A549 (cell line): ENCODE results near the gene SLC25A13. TPM values are rescaled to one million over a fixed set of nuclear protein-coding genes. Genes with fewer than 3 reads are reported as not detected.

Source experiments
- ATAC-seq, 2 experiments: fragments of 200-7000 bp in 1 of 2; fragments of >200 bp in 1 of 2; cut with Nextera tagmentation in 1 of 2; cut with Tn5 transposase in 1 of 2; 3 replicates each; pipeline versions ENCODE4 v1.8.0 to v1.9.1; 2018 to 2020; ENCODE audit warnings: mild to moderate bottlenecking in 1 of 2, moderate library complexity in 1 of 2
- CTCF ChIA-PET: fragments of 300-600 bp; sonication (Branson Sonifier 250); formaldehyde crosslinking; extraction: SDS; loops from one replicate; lab custom pipeline; 2021; ENCODE audit warnings: antibody characterized with exemption, inconsistent platforms; lab: Yijun Ruan, JAX
- POLR2A ChIA-PET: fragments of 350-600 bp; formaldehyde crosslinking; extraction: SDS; loops from one replicate; lab custom pipeline; 2021; ENCODE audit warnings: antibody characterized with exemption, inconsistent platforms; lab: Yijun Ruan, JAX
- DNase-seq, 2 experiments: peaks; one replicate each; pipeline versions ENCODE4 v3.0.0 to v3.0.0-alpha.2; 2011 to 2016; ENCODE audit warnings: low read depth in 1 of 2, low spot score in 1 of 2
- FAIRE-seq: peaks from 2 replicates; lab custom pipeline; 2011; peaks lifted over from hg19 to GRCh38; lab: Jason Lieb, UNC
- H3K27ac ChIP-seq, 2 experiments: fragments of >200 bp; sonication (Bioruptor Twin); formaldehyde crosslinking; 3 replicates each; pipeline ENCODE4 v1.5.1; 2016 to 2017
- H3K4me1 ChIP-seq: fragments of >200 bp; sonication (Bioruptor Twin); formaldehyde crosslinking; 3 replicates; pipeline ENCODE4 v1.6.1; 2016
- H3K4me2 ChIP-seq: fragments of >200 bp; sonication (Bioruptor Twin); formaldehyde crosslinking; 3 replicates; pipeline ENCODE4 v1.6.1; 2016
- H3K4me3 ChIP-seq: fragments of >200 bp; sonication (Bioruptor Twin); formaldehyde crosslinking; 3 replicates; pipeline ENCODE4 v1.5.1; 2016
- H3K9me3 ChIP-seq: fragments of >200 bp; sonication (Bioruptor Twin); formaldehyde crosslinking; 3 replicates; pipeline ENCODE4 v1.6.1; 2016
- CHD4 ChIP-seq: fragments of 200-600 bp; sonication (generic); IDR thresholded peaks from 2 replicates; pipeline ENCODE4 v1.6.1; 2016; ENCODE audit warnings: antibody characterized with exemption, mild to moderate bottlenecking, borderline replicate concordance
- EP300 ChIP-seq, 2 experiments: fragments of >200 bp; sonication (Bioruptor Twin); formaldehyde crosslinking; IDR thresholded peaks; 2 replicates in 1 of 2; 3 replicates in 1 of 2; pipeline ENCODE4 v1.6.1; 2016 to 2017
- FOXS1 ChIP-seq: fragments of 250-450 bp; sonication (Bioruptor Pico); IDR thresholded peaks from 2 replicates; pipeline ENCODE4 v1.5.0; 2020; ENCODE audit warnings: mild to moderate bottlenecking, moderate library complexity
- HDAC2 ChIP-seq: fragments of 200-600 bp; sonication (generic); IDR thresholded peaks from 2 replicates; pipeline ENCODE4 v1.6.1; 2016
- HES2 ChIP-seq: fragments of >200 bp; sonication (Bioruptor Twin); formaldehyde crosslinking; IDR thresholded peaks from 2 replicates; pipeline ENCODE4 v1.6.1; 2016
- JUNB ChIP-seq: fragments of >200 bp; sonication (Bioruptor Twin); formaldehyde crosslinking; IDR thresholded peaks from 2 replicates; pipeline ENCODE4 v1.6.1; 2016
- KDM5A ChIP-seq: fragments of 200-600 bp; sonication (generic); IDR thresholded peaks from 2 replicates; pipeline ENCODE4 v1.6.1; 2016; ENCODE audit warnings: antibody characterized with exemption, mild to moderate bottlenecking
- MAFK ChIP-seq: fragments of 450-650 bp; IDR thresholded peaks from 2 replicates; pipeline ENCODE4 v1.6.1; 2014; ENCODE audit not compliant: partially characterized antibody
- MYC ChIP-seq: IDR thresholded peaks from 2 replicates; pipeline ENCODE4 v1.6.1; 2012; ENCODE audit warnings: mild to moderate bottlenecking, inconsistent platforms, low read length, improper control_type of control experiment, borderline replicate concordance
- POLR2A ChIP-seq: IDR thresholded peaks from 2 replicates; pipeline ENCODE4 v1.6.1; 2012; ENCODE audit warnings: mild to moderate bottlenecking, low read length
- POLR2AphosphoS2 ChIP-seq: conservative IDR thresholded peaks from 2 replicates; pipeline ENCODE4 v1.6.1; 2012; ENCODE audit warnings: low read length, improper control_type of control experiment, inconsistent platforms
- RAD21 ChIP-seq, 2 experiments: fragments of >200 bp in 1 of 2; sonication (Bioruptor Twin) in 1 of 2; formaldehyde crosslinking in 1 of 2; IDR thresholded peaks in 1 of 2; conservative IDR thresholded peaks in 1 of 2; 2 replicates in 1 of 2; 3 replicates in 1 of 2; pipeline ENCODE4 v1.6.1; 2012 to 2018; ENCODE audit warnings: inconsistent platforms in 1 of 2
- RNF2 ChIP-seq: fragments of 200-600 bp; sonication (generic); IDR thresholded peaks from 2 replicates; pipeline ENCODE4 v1.6.1; 2016; ENCODE audit warnings: low read depth, mild to moderate bottlenecking, antibody characterized with exemption, moderate library complexity, borderline replicate concordance
- SREBF2 ChIP-seq: fragments of 450-650 bp; IDR thresholded peaks from 2 replicates; pipeline ENCODE4 v1.6.1; 2014; ENCODE audit warnings: mild to moderate bottlenecking, moderate library complexity
- TFCP2L1 ChIP-seq: fragments of 250-450 bp; sonication (Bioruptor Pico); IDR thresholded peaks from 2 replicates; pipeline ENCODE4 v1.5.0; 2021; ENCODE audit warnings: mild to moderate bottlenecking
- USF2 ChIP-seq: fragments of 450-650 bp; IDR thresholded peaks from 2 replicates; pipeline ENCODE4 v1.6.1; 2014; ENCODE audit warnings: antibody characterized with exemption
- ZSCAN20 ChIP-seq: fragments of 250-450 bp; sonication (Bioruptor Pico); IDR thresholded peaks from 2 replicates; pipeline ENCODE4 v1.8.0; 2022; ENCODE audit warnings: mild to moderate bottlenecking, moderate library complexity
- WGBS: methylation state at CpG from one replicate; pipeline ENCODE4 v1.1.6; 2017; ENCODE audit errors: missing lambda C conversion rate; 5-methylcytosine and 5-hydroxymethylcytosine counted together
- polyA plus RNA-seq, 4 experiments: library from polyadenylated mRNA; depleted of rRNA in 3 of 4; stranded (reverse); fragments of >200 nt; fragmentation: RNase III in 1 of 4; extraction: RNeasy Plus Mini Kit Qiagen cat#74134 plus additional on column Dnase treatment in 1 of 4; gene quantifications; 2 replicates in 3 of 4; 3 replicates in 1 of 4; pipeline ENCODE4 v1.2.3, GENCODE V29; 2011 to 2017
- TF ChIP-seq, protein P1 (sequence below): fragments of >200 bp; sonication (Bioruptor Twin); formaldehyde crosslinking; IDR thresholded peaks from 3 replicates; pipeline ENCODE4 v1.5.1; 2016

SLC25A13 gene
- polyA plus RNA-seq, 2 of the 4 experiments (the other 2 are of a cell fraction): 32.7 to 51.0 TPM

- Histone ChIP-seq H3K9me3 (no peaks in the 10 kb centered on the region), H3K4me2 (no peak overlapping the region), H3K4me1 (0 out of 3 replicates have a peak, but pooled peaks cover 6% of the 10 kb centered on the region), H3K27ac (no peak overlapping the region), H3K4me3 (no peak overlapping the region)
- ChIA-PET CTCF (no interaction called here), POLR2A (no interaction called here)
- WGBS: 91% methylated on average over 5 of the region's 5 CpGs
- DNase-seq: no peak
- no peak for FAIRE-seq
- no peak for TF ChIP-seq POLR2AphosphoS2
- TF ChIP-seq TFCP2L1 (CRISPR knock-in tag): no peak
- ATAC-seq: no peak
These were observed 88.3 kb downstream of the SLC25A13 start for GRCh38 chr7:96233528-96234154.

DNA sequence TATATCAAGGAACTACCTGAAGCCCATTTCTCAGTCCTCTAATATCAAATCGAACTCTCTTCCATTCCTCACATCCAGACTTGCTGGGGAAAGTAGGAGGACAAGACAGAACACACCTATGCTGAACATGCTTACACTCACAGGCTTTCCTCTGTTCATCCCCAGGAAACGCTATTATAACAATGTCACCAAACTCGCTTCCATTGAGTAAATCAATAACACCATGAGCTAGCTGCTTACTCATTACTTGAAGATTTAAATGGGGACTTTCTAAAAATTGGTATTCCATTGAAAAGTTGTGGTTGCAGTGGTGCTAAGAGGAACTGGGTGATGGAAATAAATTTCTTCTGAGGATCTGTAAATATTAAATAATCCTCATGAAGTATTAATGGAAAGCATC, 88.8 kb downstream of the SLC25A13 start:
- Histone ChIP-seq H3K9me3 (no peaks in the 10 kb centered on the region), H3K4me3 (no peak overlapping the region), H3K4me2 (no peak overlapping the region), H3K27ac (no peak overlapping the region), H3K4me1 (0 out of 3 replicates have a peak, but pooled peaks cover 6% of the 10 kb centered on the region)
- 86% methylated on average over 3 of the region's 3 CpGs for WGBS
- TF ChIP-seq ZSCAN20: no peak
- TF ChIP-seq KDM5A: no peak
- no peak for TF ChIP-seq CHD4
- TF ChIP-seq USF2: no peak
- no peak for TF ChIP-seq TFCP2L1 (CRISPR knock-in tag)
- TF ChIP-seq JUNB: no peak
- no peak for TF ChIP-seq SREBF2
- TF ChIP-seq RNF2: no peak
- no peak for TF ChIP-seq FOXS1 (CRISPR knock-in tag)
- TF ChIP-seq POLR2A: no peak
- TF ChIP-seq EP300 (IDR thresholded peaks at IDR 0.05): no peak
- no peak for TF ChIP-seq HDAC2
- FAIRE-seq: no peak
- no peak for DNase-seq
- CTCF ChIA-PET: no interaction called here
- POLR2A ChIA-PET: no interaction called here
- ATAC-seq: no peak

DNA sequence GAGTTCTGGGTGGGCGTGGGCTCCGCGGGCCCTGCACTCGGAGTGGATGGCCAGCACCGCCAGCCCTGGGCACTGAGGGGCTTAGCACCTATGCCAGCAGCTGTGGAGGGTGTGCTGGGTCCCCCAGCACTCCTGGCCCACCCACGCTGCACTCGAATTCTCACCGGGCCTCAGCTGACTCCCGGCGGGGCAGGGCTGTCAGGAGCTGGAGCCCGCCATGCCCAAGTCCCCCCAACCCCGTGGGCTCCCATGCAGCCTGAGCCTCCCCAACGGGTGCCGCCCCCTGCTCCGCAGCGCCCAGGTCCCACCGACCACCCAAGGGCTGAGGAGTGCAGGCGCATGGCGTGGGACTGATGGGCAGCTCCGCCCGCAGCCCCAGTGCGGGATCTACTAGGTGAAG, 93.1 kb downstream of the SLC25A13 start:
- Histone ChIP-seq H3K4me1 (no peaks in the 10 kb centered on the region), H3K27ac (no peak overlapping the region), H3K9me3 (no peaks in the 10 kb centered on the region), H3K4me2 (no peak overlapping the region), H3K4me3 (no peak overlapping the region)
- CTCF ChIA-PET: interaction anchor here (1.1 kb wide), 1 partner anchor 9 kb away, joined by 4 read pairs; no protein-coding TSS in a partner anchor
- DNase-seq (no peak), ATAC-seq (no peak), FAIRE-seq (no peak)
- no peak for TF ChIP-seq HES2
- WGBS: 98% methylated on average over 10 of the region's 22 CpGs
- POLR2A ChIA-PET: no interaction called here

DNA sequence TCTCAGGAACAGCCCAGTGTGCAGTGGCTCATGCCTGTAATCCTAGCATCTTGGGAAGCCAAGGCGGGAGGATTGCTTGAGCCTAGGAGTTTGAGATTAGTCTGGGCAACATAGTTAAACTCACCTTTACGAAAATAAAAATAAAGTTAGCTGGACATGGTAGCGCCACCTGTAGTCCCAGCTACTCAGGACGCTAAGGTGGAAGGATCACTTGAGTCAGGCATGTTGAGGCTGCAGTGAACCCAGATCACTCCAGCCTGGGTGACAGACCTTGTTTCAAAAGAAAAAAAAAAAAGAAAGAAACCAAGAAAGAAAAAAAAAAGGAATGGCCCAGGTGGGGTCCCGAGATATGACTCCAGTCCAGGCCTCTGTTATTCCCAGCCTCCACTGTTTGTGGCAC, 96.6 kb downstream of the SLC25A13 start:
- no peaks in the 10 kb centered on the region for H3K4me1 ChIP-seq
- H3K4me3 ChIP-seq: no peak overlapping the region
- no peak overlapping the region for H3K27ac ChIP-seq
- FAIRE-seq: no peak
- POLR2A ChIA-PET: interaction anchor here (0.5 kb wide), 1 partner anchor 1629 kb away, joined by 3 read pairs; no protein-coding TSS in a partner anchor
- no peak for TF ChIP-seq MYC
- TF ChIP-seq, all 56 proteins: peak for 0
- H3K9me3 ChIP-seq: no peaks in the 10 kb centered on the region
- DNase-seq (no peak), ATAC-seq (no peak)
- 96% methylated on average over 5 of the region's 5 CpGs for WGBS
- no peak overlapping the region for H3K4me2 ChIP-seq
- CTCF ChIA-PET: interaction anchor here (1.5 kb wide), 1 partner anchor 32 kb away, joined by 3 read pairs; no protein-coding TSS in a partner anchor

GRCh38 chr7:96224685-96225084, 97.2 kb downstream of the SLC25A13 start:
- no peaks in the 10 kb centered on the region for H3K9me3 ChIP-seq
- POLR2A ChIA-PET: no interaction called here
- no peak overlapping the region for H3K4me3 ChIP-seq
- TF ChIP-seq MAFK (no peak), RAD21 (conservative IDR thresholded peaks at IDR 0.05 in 1 of 2, IDR thresholded peaks at IDR 0.05 in 1 of 2) (peak in 1 of 2 experiments; percentile 35; a peak in 2 of 5 replicates), TFCP2L1 (CRISPR knock-in tag) (no peak)
- TF ChIP-seq, protein P1, sequence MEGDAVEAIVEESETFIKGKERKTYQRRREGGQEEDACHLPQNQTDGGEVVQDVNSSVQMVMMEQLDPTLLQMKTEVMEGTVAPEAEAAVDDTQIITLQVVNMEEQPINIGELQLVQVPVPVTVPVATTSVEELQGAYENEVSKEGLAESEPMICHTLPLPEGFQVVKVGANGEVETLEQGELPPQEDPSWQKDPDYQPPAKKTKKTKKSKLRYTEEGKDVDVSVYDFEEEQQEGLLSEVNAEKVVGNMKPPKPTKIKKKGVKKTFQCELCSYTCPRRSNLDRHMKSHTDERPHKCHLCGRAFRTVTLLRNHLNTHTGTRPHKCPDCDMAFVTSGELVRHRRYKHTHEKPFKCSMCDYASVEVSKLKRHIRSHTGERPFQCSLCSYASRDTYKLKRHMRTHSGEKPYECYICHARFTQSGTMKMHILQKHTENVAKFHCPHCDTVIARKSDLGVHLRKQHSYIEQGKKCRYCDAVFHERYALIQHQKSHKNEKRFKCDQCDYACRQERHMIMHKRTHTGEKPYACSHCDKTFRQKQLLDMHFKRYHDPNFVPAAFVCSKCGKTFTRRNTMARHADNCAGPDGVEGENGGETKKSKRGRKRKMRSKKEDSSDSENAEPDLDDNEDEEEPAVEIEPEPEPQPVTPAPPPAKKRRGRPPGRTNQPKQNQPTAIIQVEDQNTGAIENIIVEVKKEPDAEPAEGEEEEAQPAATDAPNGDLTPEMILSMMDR: peak; percentile 15; the same call in 1 of the 3 replicates
- peaks cover 3% of the 10 kb centered on the region for H3K4me1 ChIP-seq
- no peak overlapping the region for H3K27ac ChIP-seq
- no peak for FAIRE-seq
- 88% methylated on average over 1 of the region's 1 CpG for WGBS
- H3K4me2 ChIP-seq: no peak overlapping the region
- DNase-seq: peak in 1 of 2 experiments; percentile 14
- CTCF ChIA-PET: interaction anchor here (1.5 kb wide), 1 partner anchor 33 kb away, joined by 3 read pairs; no protein-coding TSS in a partner anchor
- ATAC-seq: peak; percentile 66 to 75; a peak in 3 of 6 replicates
